ENCODE results near the gene ERVV-1. TPM values are rescaled to one million over a fixed set of nuclear protein-coding genes. Genes with fewer than 3 reads are reported as not detected.

The ERVV-1 gene
- total and polyA plus RNA-seq, 2 of the 13 experiments (the other 11 are each of a cell fraction or from before 2014, with no cell fraction given), result not detected

- TF ChIP-seq FOXK2 (IDR thresholded peaks at IDR 0.05) (no peak), RAD51 (IDR thresholded peaks at IDR 0.05; ENCODE audit: borderline replicate concordance) (peak; percentile 67; the same call in 1 of the 2 replicates)
- ChIA-PET CTCF (ENCODE audit: low intra/inter-chr PET ratio, low total read pairs) (no interaction called here), POLR2A (no interaction called here)
- no peak for FAIRE-seq
- H3K27ac ChIP-seq (ENCODE audit: extremely low read length, insufficient read depth, low read length), result no peak overlapping the region
- intact Hi-C loops (cut with micrococcal nuclease; ENCODE audit: unreplicated experiment) (no loop called here), in situ Hi-C loops (cut with HindIII; ENCODE audit: extremely low pct_ligation_motif_present, low pct_unique_long_range_greater_than_20kb) (no loop called here)
- no peaks in the 10 kb centered on the region; a peak in 1 of 5 replicates for H3K27me3 ChIP-seq (ENCODE audit: control insufficient read depth in 1 of 2, insufficient read depth in 2 of 2, low read length in 2 of 2)
- no peak overlapping the region for H3K4me3 ChIP-seq (replicated peaks in 1 of 3; ENCODE audit: insufficient read depth in 1 of 3, low read depth in 2 of 3, low read length in 3 of 3)
- ATAC-seq, result no peak
- H3K36me3 ChIP-seq (replicated peaks in 1 of 2; ENCODE audit: control insufficient read depth in 1 of 2, insufficient read depth in 2 of 2, low read length in 2 of 2), result no peaks in the 10 kb centered on the region
- no peaks in the 10 kb centered on the region for H3K79me2 ChIP-seq (ENCODE audit: insufficient read depth, low read length)
- no peak overlapping the region for H2AFZ ChIP-seq (ENCODE audit: low read length)
- no peak overlapping the region for H3K9ac ChIP-seq (ENCODE audit: insufficient read depth, low read depth, low read length)
- 49% methylated on average over 2 of the region's 2 CpGs for WGBS (ENCODE audit: low lambda C conversion rate)
- H3K9me3 ChIP-seq (ENCODE audit: low read length), result peaks cover 54% of the 10 kb centered on the region
- DNase-seq (ENCODE audit: low spot score), result no peak
- H3K4me2 ChIP-seq (ENCODE audit: low read depth, low read length), result no peak overlapping the region
- no TSS peak for BruUV-seq (replicated peaks)
- no peaks in the 10 kb centered on the region for H3K4me1 ChIP-seq (ENCODE audit: insufficient read depth, low read length)
- H4K20me1 ChIP-seq (ENCODE audit: insufficient read depth, low read length), result no peaks in the 10 kb centered on the region
These were observed 20.3 kb downstream of the ERVV-1 start for GRCh38 chr19:53034054-53034453.

- ChIA-PET POLR2A (no interaction called here), CTCF (ENCODE audit: low intra/inter-chr PET ratio, low total read pairs) (no interaction called here)
- no peak overlapping the region for H3K27ac ChIP-seq (ENCODE audit: extremely low read length, insufficient read depth, low read length)
- no peak overlapping the region for H2AFZ ChIP-seq (ENCODE audit: low read length)
- no TSS peak for BruUV-seq (replicated peaks)
- no peaks in the 10 kb centered on the region for H3K36me3 ChIP-seq (replicated peaks in 1 of 2; ENCODE audit: control insufficient read depth in 1 of 2, insufficient read depth in 2 of 2, low read length in 2 of 2)
- in situ Hi-C loops (cut with HindIII; ENCODE audit: extremely low pct_ligation_motif_present, low pct_unique_long_range_greater_than_20kb) (no loop called here), intact Hi-C loops (cut with micrococcal nuclease; ENCODE audit: unreplicated experiment) (no loop called here)
- ATAC-seq (no peak), FAIRE-seq (no peak), DNase-seq (ENCODE audit: low spot score) (no peak)
- H3K4me2 ChIP-seq (ENCODE audit: low read depth, low read length), result no peak overlapping the region
- no peaks in the 10 kb centered on the region; a peak in 1 of 5 replicates for H3K27me3 ChIP-seq (ENCODE audit: control insufficient read depth in 1 of 2, insufficient read depth in 2 of 2, low read length in 2 of 2)
- H3K9me3 ChIP-seq (ENCODE audit: low read length), result peaks cover 54% of the 10 kb centered on the region
- no peak overlapping the region for H3K4me3 ChIP-seq (replicated peaks in 1 of 3; ENCODE audit: insufficient read depth in 1 of 3, low read depth in 2 of 3, low read length in 3 of 3)
- no peaks in the 10 kb centered on the region for H3K79me2 ChIP-seq (ENCODE audit: insufficient read depth, low read length)
- no peak overlapping the region for H3K9ac ChIP-seq (ENCODE audit: insufficient read depth, low read depth, low read length)
- no peaks in the 10 kb centered on the region for H4K20me1 ChIP-seq (ENCODE audit: insufficient read depth, low read length)
- no peak for TF ChIP-seq NCOA2 (CRISPR knock-in tag; IDR thresholded peaks at IDR 0.05)
- no peak for TF ChIP-seq ZMYM2 (CRISPR knock-in tag; IDR thresholded peaks at IDR 0.05)
- TF ChIP-seq MED8 (CRISPR knock-in tag; IDR thresholded peaks at IDR 0.05; ENCODE audit: insufficient replicate concordance), result no peak
- TF ChIP-seq RFX1 (IDR thresholded peaks at IDR 0.05), result no peak
- TF ChIP-seq KMT2A (CRISPR knock-in tag; IDR thresholded peaks at IDR 0.05), result no peak
- no peak for TF ChIP-seq ZNF292 (CRISPR knock-in tag; IDR thresholded peaks at IDR 0.05; ENCODE audit: borderline replicate concordance, low read depth)
- peak; percentile 67 for TF ChIP-seq ATF7 (IDR thresholded peaks at IDR 0.05)
- TF ChIP-seq ATF7 (CRISPR knock-in tag; IDR thresholded peaks at IDR 0.05), result no peak
- peak; percentile 73 for TF ChIP-seq CREB1 (IDR thresholded peaks at IDR 0.05)
- TF ChIP-seq CREB1 (CRISPR knock-in tag; IDR thresholded peaks at IDR 0.05), result no peak
- TF ChIP-seq CSRNP2 (CRISPR knock-in tag; conservative IDR thresholded peaks at IDR 0.05; ENCODE audit: low read depth), result no peak
- WGBS (ENCODE audit: low lambda C conversion rate), result 7% methylated on average over 3 of the region's 4 CpGs
- H3K4me1 ChIP-seq (ENCODE audit: insufficient read depth, low read length), result no peaks in the 10 kb centered on the region
These were observed 21.4 kb downstream of the ERVV-1 start for GRCh38 chr19:53034948-53035675.
